Ascending aorta (tissue), 2 donors: ENCODE results near the gene PIGC. TPM values are rescaled to one million over a fixed set of nuclear protein-coding genes. Genes with fewer than 3 reads are reported as not detected.

Source experiments
- DNase-seq, 2 donors: peaks; one replicate each; pipeline ENCODE4 v3.0.0-alpha.2; 2019; ENCODE audit warnings: low spot score in 2 of 2
- H3K27ac ChIP-seq, 2 donors: fragments of 200-600 bp; sonication (generic); one replicate each; pipeline ENCODE4 v1.5.1; 2016 to 2017; ENCODE audit warnings: mild to moderate bottlenecking in 1 of 2
- H3K27me3 ChIP-seq: fragments of 200-600 bp; sonication (generic); one replicate; pipeline ENCODE4 v1.5.1; 2017
- H3K36me3 ChIP-seq, 2 donors: fragments of 200-600 bp; sonication (generic); one replicate each; pipeline ENCODE4 v1.5.1; 2016
- H3K4me1 ChIP-seq, 2 donors: fragments of 200-600 bp; sonication (generic); one replicate each; pipeline ENCODE4 v1.5.1; 2016 to 2017; ENCODE audit warnings: mild to moderate bottlenecking in 1 of 2
- H3K4me3 ChIP-seq, 2 donors: fragments of 200-600 bp; sonication (generic); one replicate each; pipeline ENCODE4 v1.5.1; 2016 to 2017; ENCODE audit warnings: mild to moderate bottlenecking in 1 of 2
- H3K9me3 ChIP-seq, 2 donors: fragments of 200-600 bp; sonication (generic); one replicate each; pipeline ENCODE4 v1.5.1; 2016
- CTCF ChIP-seq, 3 experiments: fragments of 200-600 bp in 2 of 3; fragments of 450-650 bp in 1 of 3; sonication (generic) in 2 of 3; IDR thresholded peaks; one replicate each; pipeline ENCODE4 v1.5.1; 2016 to 2019; ENCODE audit warnings: antibody characterized with exemption in 3 of 3, mild to moderate bottlenecking in 1 of 3, moderate library complexity in 1 of 3
- intact Hi-C: fragments of 100-400 bp; cut with DNase I; formaldehyde crosslinking; loops from one replicate; pipeline ENCODE4 v1.15.1; 2023
- total RNA-seq: library from RNA; depleted of rRNA; stranded (reverse); fragments of >200 nt; gene quantifications from one replicate; pipeline ENCODE4 v1.1.0, GENCODE V29; 2016

The PIGC gene
- total RNA-seq, 1 donor from 2014 or later, result 20.0 TPM

- no peak for TF ChIP-seq CTCF (IDR thresholded peaks at IDR 0.05)
- intact Hi-C loops, result no loop called here
- no peak for DNase-seq
Observed at GRCh38 chr1:172486805-172487454, 43.1 kb upstream of the PIGC start.

GRCh38 chr1:172485626-172486025 lies 41.8 kb upstream of the PIGC start:
- Histone ChIP-seq H3K9me3 (no peaks in the 10 kb centered on the region), H3K4me3 (no peak overlapping the region), H3K27ac (no peak overlapping the region), H3K36me3 (no peaks in the 10 kb centered on the region), H3K4me1 (no peaks in the 10 kb centered on the region), H3K27me3 (no peaks in the 10 kb centered on the region)
- no peak for TF ChIP-seq CTCF (IDR thresholded peaks at IDR 0.05)
- no peak for DNase-seq
- intact Hi-C loops, result no loop called here

More at GRCh38 chr1:172486805-172487454, 43.1 kb upstream of the PIGC start:
- Histone ChIP-seq H3K36me3 (no peaks in the 10 kb centered on the region), H3K4me3 (no peak overlapping the region), H3K9me3 (no peaks in the 10 kb centered on the region), H3K27me3 (no peaks in the 10 kb centered on the region), H3K27ac (no peak overlapping the region), H3K4me1 (no peaks in the 10 kb centered on the region)

- Histone ChIP-seq H3K27ac (no peak overlapping the region), H3K4me3 (no peak overlapping the region), H3K27me3 (no peaks in the 10 kb centered on the region), H3K4me1 (no peaks in the 10 kb centered on the region), H3K36me3 (no peaks in the 10 kb centered on the region), H3K9me3 (no peaks in the 10 kb centered on the region)
- intact Hi-C loops, result no loop called here
- no peak for DNase-seq
- TF ChIP-seq CTCF (IDR thresholded peaks at IDR 0.05), result no peak
Observed at GRCh38 chr1:172484252-172484651, 40.4 kb upstream of the PIGC start.

GRCh38 chr1:172483448-172483847 lies 39.6 kb upstream of the PIGC start:
- intact Hi-C loops, result no loop called here
- no peak for TF ChIP-seq CTCF (IDR thresholded peaks at IDR 0.05)
- H3K27me3 ChIP-seq, result no peaks in the 10 kb centered on the region
- H3K4me1 ChIP-seq, result no peaks in the 10 kb centered on the region
- DNase-seq, result no peak
- H3K27ac ChIP-seq, result no peak overlapping the region
- H3K4me3 ChIP-seq, result no peak overlapping the region
- H3K36me3 ChIP-seq, result no peaks in the 10 kb centered on the region
- no peaks in the 10 kb centered on the region for H3K9me3 ChIP-seq

GRCh38 chr1:172482044-172482443 lies 38.2 kb upstream of the PIGC start:
- Histone ChIP-seq H3K27ac (no peak overlapping the region), H3K4me3 (no peak overlapping the region), H3K9me3 (no peaks in the 10 kb centered on the region), H3K36me3 (no peaks in the 10 kb centered on the region), H3K4me1 (no peaks in the 10 kb centered on the region), H3K27me3 (no peaks in the 10 kb centered on the region)
- intact Hi-C loops, result no loop called here
- TF ChIP-seq CTCF (IDR thresholded peaks at IDR 0.05), result no peak
- no peak for DNase-seq

GRCh38 chr1:172480431-172480830 lies 36.6 kb upstream of the PIGC start:
- intact Hi-C loops, result no loop called here
- no peak for DNase-seq
- Histone ChIP-seq H3K4me1 (no peaks in the 10 kb centered on the region), H3K4me3 (no peak overlapping the region), H3K27me3 (no peaks in the 10 kb centered on the region), H3K36me3 (no peaks in the 10 kb centered on the region), H3K27ac (no peak overlapping the region), H3K9me3 (no peaks in the 10 kb centered on the region)
- TF ChIP-seq CTCF (IDR thresholded peaks at IDR 0.05), result no peak
